Retinal pigment epithelial cell (primary cell): Measurements from ENCODE around the gene ISL1.
A peak's percentile ranks its signal among the peaks of the same experiment; 100 is the strongest.

Experiments used
- DNase-seq: peaks from one replicate; pipeline ENCODE4 v3.0.0-alpha.2; 2010; ENCODE audit warnings: low read depth
- H3K4me3 ChIP-seq: 2 replicates; pipeline ENCODE4 v1.5.1; 2011; ENCODE audit warnings: mild to moderate bottlenecking, low read length, control low read depth, moderate library complexity
- CTCF ChIP-seq: conservative IDR thresholded peaks from 2 replicates; pipeline ENCODE4 v1.5.1; 2011; ENCODE audit warnings: low read depth, low read length, control low read depth, inconsistent platforms

Gene ISL1

DNA sequence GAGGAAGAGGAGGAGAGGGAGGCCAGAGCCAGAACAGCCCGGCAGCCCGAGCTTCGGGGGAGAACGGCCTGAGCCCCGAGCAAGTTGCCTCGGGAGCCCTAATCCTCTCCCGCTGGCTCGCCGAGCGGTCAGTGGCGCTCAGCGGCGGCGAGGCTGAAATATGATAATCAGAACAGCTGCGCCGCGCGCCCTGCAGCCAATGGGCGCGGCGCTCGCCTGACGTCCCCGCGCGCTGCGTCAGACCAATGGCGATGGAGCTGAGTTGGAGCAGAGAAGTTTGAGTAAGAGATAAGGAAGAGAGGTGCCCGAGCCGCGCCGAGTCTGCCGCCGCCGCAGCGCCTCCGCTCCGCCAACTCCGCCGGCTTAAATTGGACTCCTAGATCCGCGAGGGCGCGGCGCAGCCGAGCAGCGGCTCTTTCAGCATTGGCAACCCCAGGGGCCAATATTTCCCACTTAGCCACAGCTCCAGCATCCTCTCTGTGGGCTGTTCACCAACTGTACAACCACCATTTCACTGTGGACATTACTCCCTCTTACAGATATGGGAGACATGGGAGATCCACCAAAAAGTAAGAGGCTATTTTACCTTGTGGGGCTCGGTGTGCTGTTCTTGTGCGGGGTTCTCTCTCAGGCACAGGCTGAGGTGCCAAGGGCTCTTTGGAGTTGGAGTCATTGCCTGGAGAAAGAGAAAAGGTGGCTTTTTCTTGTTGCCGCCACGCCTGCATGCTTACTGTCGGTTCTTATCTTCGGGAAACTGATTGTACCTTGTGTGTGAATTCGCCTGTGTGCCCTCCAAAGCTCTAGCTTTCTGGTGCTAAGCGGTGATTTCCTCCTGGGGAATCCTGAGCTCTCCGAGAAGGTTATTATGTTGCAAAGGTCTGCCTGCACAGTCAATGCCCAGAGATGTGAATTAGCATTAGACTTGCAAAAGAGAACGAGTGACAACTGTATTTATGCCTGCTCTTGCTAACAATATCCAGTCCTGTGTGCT lies at the start of gene ISL1:
Gene ISL1 (plus strand): TSS at position 318 of the 991 bp plus-strand sequence. CDS start 224 bp downstream, at position 542.
- peak; percentile 55 for DNase-seq
- no peak for TF ChIP-seq CTCF
- peak within 1 kb of the TSS; percentile 53 for H3K4me3 ChIP-seq

DNA sequence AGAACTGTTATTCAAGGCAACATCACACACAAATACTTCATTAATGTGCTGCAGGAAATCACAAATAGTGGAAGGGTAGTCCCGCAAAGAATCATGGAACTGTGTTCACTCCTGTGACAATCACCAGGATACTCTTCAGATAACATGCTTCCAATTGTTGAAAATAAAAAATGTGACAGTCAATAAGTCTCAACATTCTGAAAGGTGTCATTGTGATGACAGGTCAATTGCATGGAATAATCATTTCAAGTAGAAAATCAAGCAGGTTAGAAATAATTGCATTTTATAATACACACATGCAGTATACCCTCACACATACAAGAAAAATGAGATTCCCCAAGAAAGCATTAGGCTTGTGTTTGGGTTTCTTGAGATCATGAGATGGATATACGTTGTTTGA lies 46.4 kb upstream of the ISL1 start:
- DNase-seq = no peak
- no peak for TF ChIP-seq CTCF
- no peak overlapping the region for H3K4me3 ChIP-seq

GRCh38 chr5:51345106-51345505 lies 38.1 kb upstream of the ISL1 start:
- H3K4me3 ChIP-seq = no peak overlapping the region
- peak; percentile 45 for DNase-seq
- TF ChIP-seq CTCF = no peak

- no peak overlapping the region for H3K4me3 ChIP-seq
- no peak for DNase-seq
- TF ChIP-seq CTCF = no peak
Observed at GRCh38 chr5:51347157-51347556, 36.1 kb upstream of the ISL1 start.

- DNase-seq = no peak
- H3K4me3 ChIP-seq = no peak overlapping the region
- TF ChIP-seq CTCF = peak; percentile 35
Observed at GRCh38 chr5:51347704-51348103, 35.5 kb upstream of the ISL1 start.

- H3K4me3 ChIP-seq = no peak overlapping the region
- TF ChIP-seq CTCF = no peak
- DNase-seq = no peak
Observed at GRCh38 chr5:51371052-51371451, 12.2 kb upstream of the ISL1 start.
